HepG2 (cell line): ENCODE measurements around the gene TRMU. TPM values are rescaled to one million over a fixed set of nuclear protein-coding genes. Genes with fewer than 3 reads are reported as not detected.
A peak's percentile ranks its signal among the peaks of the same experiment; 100 is the strongest.

ENCODE experiments used
- DNMT1 ChIP-seq: sonication (generic); formaldehyde crosslinking; IDR thresholded peaks from 2 replicates; pipeline ENCODE4 v1.5.1; 2020; ENCODE audit warnings: mild to moderate bottlenecking, missing genetic modification reagents
- NCOA1 ChIP-seq: sonication (generic); formaldehyde crosslinking; IDR thresholded peaks from 2 replicates; pipeline ENCODE4 v1.9.0; 2021; ENCODE audit warnings: missing genetic modification reagents
- ZBTB40 ChIP-seq, 2 experiments: fragments of 450-650 bp in 1 of 2; sonication (generic) in 1 of 2; formaldehyde crosslinking in 1 of 2; IDR thresholded peaks; 2 replicates each; pipeline versions ENCODE4 v1.6.1 to v1.8.0; 2016 to 2022; ENCODE audit warnings: antibody characterized with exemption in 1 of 2, mild to moderate bottlenecking in 1 of 2, missing genetic modification reagents in 1 of 2
- ZC3H13 ChIP-seq: sonication (generic); formaldehyde crosslinking; IDR thresholded peaks from 2 replicates; pipeline ENCODE4 v1.8.1; 2023; ENCODE audit warnings: mild to moderate bottlenecking, missing genetic modification reagents, moderate library complexity
- ZNF567 ChIP-seq: sonication (generic); formaldehyde crosslinking; IDR thresholded peaks from 2 replicates; pipeline ENCODE4 v1.8.1; 2023; ENCODE audit warnings: mild to moderate bottlenecking, missing genetic modification reagents, borderline replicate concordance
- ZNF703 ChIP-seq: sonication (generic); formaldehyde crosslinking; IDR thresholded peaks from 2 replicates; pipeline ENCODE4 v1.5.1; 2020; ENCODE audit warnings: missing genetic modification reagents, mild to moderate bottlenecking, moderate library complexity, borderline replicate concordance
- ZNF83 ChIP-seq: sonication (generic); formaldehyde crosslinking; IDR thresholded peaks from 2 replicates; pipeline ENCODE4 v1.4.0; 2020; ENCODE audit warnings: missing genetic modification reagents, mild to moderate bottlenecking, borderline replicate concordance
- polyA plus RNA-seq, 8 experiments: library from polyadenylated mRNA; depleted of rRNA in 3 of 8; stranded (reverse) in 7 of 8; unstranded in 1 of 8; fragments of >200 nt; fragmentation: Illumina TruSeq in 4 of 8; extraction: Trizol in 4 of 8; gene quantifications; 2 replicates each; pipeline versions ENCODE4 v1.2.1 to v1.2.3, GENCODE V29; 2011 to 2016; ENCODE audit warnings: low read depth in 4 of 8, missing spikeins in 1 of 8, mixed read lengths in 1 of 8; ENCODE audit not compliant: insufficient read depth in 1 of 8
- total RNA-seq, 5 experiments: library from RNA; depleted of rRNA; stranded (reverse); fragments of >200 nt; fragmentation: Illumina TruSeq; extraction: Trizol; gene quantifications; 2 replicates each; pipeline ENCODE4 v1.2.3, GENCODE V29; 2016; ENCODE audit warnings: low read depth in 1 of 5
- TF ChIP-seq, protein P1 (sequence below): sonication (generic); formaldehyde crosslinking; IDR thresholded peaks from 2 replicates; pipeline ENCODE4 v1.5.1; 2020; ENCODE audit warnings: missing genetic modification reagents, mild to moderate bottlenecking, borderline replicate concordance
- TF ChIP-seq, protein P2 (sequence below): IDR thresholded peaks from 2 replicates; pipeline ENCODE4 v1.6.1; 2016; ENCODE audit warnings: missing genetic modification reagents, missing compliant biosample characterization

Gene TRMU
- total and polyA plus RNA-seq, 2 of the 13 experiments (the other 11 are each of a cell fraction or from before 2014, with no cell fraction given), result 31.0 to 50.2 TPM

- TF ChIP-seq ZNF703 (CRISPR knock-in tag), result no peak
- TF ChIP-seq, protein P1, sequence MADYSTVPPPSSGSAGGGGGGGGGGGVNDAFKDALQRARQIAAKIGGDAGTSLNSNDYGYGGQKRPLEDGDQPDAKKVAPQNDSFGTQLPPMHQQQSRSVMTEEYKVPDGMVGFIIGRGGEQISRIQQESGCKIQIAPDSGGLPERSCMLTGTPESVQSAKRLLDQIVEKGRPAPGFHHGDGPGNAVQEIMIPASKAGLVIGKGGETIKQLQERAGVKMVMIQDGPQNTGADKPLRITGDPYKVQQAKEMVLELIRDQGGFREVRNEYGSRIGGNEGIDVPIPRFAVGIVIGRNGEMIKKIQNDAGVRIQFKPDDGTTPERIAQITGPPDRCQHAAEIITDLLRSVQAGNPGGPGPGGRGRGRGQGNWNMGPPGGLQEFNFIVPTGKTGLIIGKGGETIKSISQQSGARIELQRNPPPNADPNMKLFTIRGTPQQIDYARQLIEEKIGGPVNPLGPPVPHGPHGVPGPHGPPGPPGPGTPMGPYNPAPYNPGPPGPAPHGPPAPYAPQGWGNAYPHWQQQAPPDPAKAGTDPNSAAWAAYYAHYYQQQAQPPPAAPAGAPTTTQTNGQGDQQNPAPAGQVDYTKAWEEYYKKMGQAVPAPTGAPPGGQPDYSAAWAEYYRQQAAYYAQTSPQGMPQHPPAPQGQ (CRISPR knock-in tag), result no peak
- no peak for TF ChIP-seq ZC3H13 (CRISPR knock-in tag)
- peak; percentile 14; the same call in 1 of the 2 replicates for TF ChIP-seq DNMT1 (CRISPR knock-in tag)
- TF ChIP-seq ZNF567, result no peak
- TF ChIP-seq ZNF83 (CRISPR knock-in tag), result no peak
- TF ChIP-seq, protein P2, sequence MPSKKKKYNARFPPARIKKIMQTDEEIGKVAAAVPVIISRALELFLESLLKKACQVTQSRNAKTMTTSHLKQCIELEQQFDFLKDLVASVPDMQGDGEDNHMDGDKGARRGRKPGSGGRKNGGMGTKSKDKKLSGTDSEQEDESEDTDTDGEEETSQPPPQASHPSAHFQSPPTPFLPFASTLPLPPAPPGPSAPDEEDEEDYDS (CRISPR knock-in tag), result 0 out of 2 replicates have a peak, but pooled peaks have one; percentile 25
- TF ChIP-seq NCOA1 (CRISPR knock-in tag), result no peak
- no peak for TF ChIP-seq ZBTB40 (IDR thresholded peaks at IDR 0.05)
- 0 out of 2 replicates have a peak, but pooled peaks have one; percentile 17 for TF ChIP-seq ZBTB40 (CRISPR knock-in tag; IDR thresholded peaks at IDR 0.05)
Measured at GRCh38 chr22:46390652-46391301, 55.3 kb downstream of the TRMU start (continued).
